AG10803 (cell line): ENCODE results near the gene OBSCN.
"Not testable (repeated sequence)": the region's sequence is repeated elsewhere in the genome, so short reads cannot be mapped to it uniquely, and the experiment has no call there.

Experiments used
- DNase-seq: peaks from one replicate; pipeline ENCODE4 v3.0.0; 2010; ENCODE audit warnings: low read depth
- H3K4me3 ChIP-seq: 2 replicates; pipeline ENCODE4 v1.5.1; 2011; ENCODE audit warnings: mild to moderate bottlenecking, low read length, control low read depth
- TF ChIP-seq, protein P1 (sequence below): conservative IDR thresholded peaks from 2 replicates; pipeline ENCODE4 v1.5.1; 2011; ENCODE audit warnings: mild to moderate bottlenecking, low read length, control low read depth, inconsistent platforms

Gene OBSCN

DNA sequence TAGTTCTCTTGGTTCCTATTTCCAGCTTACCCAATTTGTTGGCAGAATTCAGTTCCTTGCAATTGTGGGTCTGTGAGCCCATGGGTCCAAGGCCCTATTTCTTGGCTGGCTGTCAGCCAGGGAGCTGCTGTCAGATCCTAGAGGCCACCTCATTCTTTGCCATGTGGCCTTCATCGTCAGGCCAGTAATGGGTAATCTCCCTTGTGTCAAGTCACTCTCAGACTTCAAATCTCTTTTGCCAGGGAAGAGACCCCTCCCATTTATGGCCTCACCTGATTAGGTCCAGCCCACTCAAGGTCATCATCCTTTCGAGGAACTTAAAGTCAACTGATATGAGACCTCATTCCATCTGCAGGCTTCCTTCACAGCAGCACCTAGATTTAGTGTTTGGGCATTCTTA is 17.9 kb downstream of the OBSCN start:
- no peak for DNase-seq
- TF ChIP-seq, protein P1, sequence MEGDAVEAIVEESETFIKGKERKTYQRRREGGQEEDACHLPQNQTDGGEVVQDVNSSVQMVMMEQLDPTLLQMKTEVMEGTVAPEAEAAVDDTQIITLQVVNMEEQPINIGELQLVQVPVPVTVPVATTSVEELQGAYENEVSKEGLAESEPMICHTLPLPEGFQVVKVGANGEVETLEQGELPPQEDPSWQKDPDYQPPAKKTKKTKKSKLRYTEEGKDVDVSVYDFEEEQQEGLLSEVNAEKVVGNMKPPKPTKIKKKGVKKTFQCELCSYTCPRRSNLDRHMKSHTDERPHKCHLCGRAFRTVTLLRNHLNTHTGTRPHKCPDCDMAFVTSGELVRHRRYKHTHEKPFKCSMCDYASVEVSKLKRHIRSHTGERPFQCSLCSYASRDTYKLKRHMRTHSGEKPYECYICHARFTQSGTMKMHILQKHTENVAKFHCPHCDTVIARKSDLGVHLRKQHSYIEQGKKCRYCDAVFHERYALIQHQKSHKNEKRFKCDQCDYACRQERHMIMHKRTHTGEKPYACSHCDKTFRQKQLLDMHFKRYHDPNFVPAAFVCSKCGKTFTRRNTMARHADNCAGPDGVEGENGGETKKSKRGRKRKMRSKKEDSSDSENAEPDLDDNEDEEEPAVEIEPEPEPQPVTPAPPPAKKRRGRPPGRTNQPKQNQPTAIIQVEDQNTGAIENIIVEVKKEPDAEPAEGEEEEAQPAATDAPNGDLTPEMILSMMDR: no peak

DNA sequence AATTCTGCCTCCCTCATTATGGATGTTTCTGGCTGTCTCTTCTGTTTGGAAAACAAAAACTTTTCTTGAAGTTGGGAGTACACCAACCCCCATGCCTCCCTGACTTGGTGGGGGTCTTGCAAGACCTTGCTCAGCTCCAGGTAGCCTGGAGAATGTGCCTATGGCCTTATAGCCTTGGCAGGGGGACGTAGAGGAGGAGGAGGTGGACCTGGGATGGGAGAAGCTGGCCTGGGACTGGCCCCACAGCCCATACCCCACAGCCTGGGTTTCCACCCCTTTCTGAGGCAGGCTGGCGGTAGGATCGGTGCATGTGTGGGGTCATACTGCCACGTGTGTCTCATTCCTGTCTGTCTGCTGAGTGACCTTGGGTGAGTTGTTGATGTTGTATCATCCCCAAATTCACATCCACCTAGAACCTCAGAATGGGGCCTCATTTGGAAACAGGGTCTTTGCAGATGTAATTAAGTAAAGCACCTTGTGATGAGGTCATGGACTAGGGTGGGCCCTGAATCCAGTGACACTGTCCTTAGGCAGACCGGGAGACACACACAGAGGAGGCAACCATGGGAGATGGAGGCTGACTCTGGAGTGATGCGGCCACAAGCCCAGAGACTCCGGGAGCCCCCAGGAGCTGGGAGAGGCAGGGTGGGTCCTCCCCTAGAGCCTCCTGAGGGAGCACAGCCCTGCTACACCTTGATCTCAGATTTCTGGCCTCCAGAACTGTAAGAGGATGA is 18.5 kb downstream of the OBSCN start:
- no peak for DNase-seq
- H3K4me3 ChIP-seq: no peak overlapping the region
- TF ChIP-seq, protein P1: no peak

More for the DNA sequence above, 17.9 kb downstream of the OBSCN start:
- no peak overlapping the region for H3K4me3 ChIP-seq

DNA sequence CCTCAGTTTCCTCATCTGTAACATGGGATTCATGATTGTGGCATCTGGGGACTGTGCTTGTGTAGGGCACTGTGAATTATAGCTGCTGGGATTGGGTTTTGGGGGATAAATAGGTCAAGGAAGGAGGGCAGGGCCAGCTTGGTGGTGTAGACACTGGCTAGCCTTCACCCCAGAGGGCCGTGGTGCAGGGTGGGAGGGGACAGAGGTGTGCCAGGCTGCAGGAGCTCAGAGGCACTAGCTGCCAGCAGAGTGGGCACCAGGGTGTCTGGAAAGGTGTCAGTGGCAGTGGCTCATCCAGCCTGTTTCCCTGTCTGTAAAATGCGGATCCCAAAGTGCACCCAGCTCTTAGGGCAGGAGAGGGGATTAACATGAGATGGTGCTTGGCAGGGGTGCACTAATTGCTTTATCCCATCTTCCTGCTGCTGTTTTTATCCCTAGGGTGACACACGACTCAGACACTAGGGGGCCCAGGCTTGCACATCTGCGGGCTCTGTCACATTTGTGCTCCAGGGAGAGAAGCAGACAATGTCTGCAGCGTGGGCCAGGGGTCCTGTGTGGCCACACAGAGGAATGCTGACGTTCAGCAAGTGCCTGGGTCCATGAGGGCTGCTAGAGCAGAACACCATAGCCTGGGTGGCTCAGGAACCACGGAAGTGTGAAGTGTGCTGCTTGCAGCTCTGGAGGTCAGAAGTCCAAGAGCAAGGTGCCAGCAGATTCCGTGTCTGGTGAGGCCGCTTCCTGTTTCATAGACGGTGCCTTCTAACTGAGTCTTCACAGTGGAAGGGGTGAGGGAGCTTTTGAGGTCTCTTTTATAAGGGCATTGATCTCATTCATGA is 19.3 kb downstream of the OBSCN start:
- DNase-seq: peak; percentile 34
- H3K4me3 ChIP-seq: no peak overlapping the region
- TF ChIP-seq, protein P1: peak; percentile 30

DNA sequence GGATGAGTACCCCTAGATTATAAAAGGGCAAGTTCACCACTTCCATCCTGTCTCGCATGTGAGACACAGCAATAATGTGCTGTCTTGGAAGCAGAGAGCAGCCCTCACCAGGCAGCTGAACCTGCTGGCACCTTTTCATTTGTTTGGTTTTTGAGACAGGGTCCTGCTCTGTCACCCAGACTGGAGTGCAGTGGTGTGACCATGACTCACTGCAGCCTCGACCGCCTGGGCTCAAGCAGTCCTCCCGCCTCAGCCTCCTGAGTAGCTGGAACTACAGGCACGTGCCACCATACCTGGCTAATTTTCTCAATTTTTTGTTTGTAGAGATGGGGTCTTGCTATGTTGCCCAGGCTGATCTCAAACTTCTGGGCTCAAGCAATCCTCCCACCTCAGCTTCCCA is 20.3 kb downstream of the OBSCN start:
- H3K4me3 ChIP-seq, DNase-seq: not testable (repeated sequence)

DNA sequence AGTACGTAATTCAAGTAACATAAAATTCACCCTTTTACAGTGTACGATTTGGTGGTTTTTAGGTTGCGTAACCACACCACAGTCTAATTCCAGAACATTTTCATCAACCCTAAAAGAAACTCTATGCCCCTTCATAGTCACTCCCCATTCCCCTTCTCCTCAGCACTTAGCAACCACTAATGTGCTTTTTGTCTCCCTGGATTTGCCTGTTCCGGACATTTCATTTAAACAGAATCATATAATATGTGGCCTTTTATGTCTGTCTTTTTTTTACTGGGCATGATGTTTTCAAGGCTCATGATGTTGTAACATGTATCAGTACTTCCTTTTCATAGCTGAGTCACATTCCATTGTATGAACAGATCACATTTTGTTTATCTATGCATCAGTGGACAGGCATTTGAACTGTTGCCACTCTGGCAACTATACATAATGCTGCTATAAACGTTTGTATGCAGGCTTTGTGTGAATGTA is 20.8 kb downstream of the OBSCN start:
- peak; percentile 88 for DNase-seq
- no peak overlapping the region for H3K4me3 ChIP-seq

DNA sequence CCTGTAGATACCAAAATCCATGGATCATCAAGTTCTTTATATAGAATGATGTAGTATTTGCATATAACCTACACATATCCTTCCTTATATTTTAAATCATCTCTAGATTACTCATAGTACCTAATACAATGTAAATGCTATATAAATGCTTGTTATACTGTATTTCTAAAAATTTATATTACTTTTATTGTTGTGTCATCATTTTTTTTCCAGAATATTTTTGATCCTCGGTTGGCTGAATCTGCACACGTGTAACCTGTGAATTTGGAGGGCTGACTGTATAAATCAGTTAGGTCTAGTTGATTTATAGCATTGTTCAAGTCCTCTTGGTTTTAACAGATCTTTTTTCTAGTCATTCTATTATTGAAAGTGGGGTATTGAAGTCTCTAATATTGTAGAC is 23.3 kb downstream of the OBSCN start:
- H3K4me3 ChIP-seq: no peak overlapping the region
- TF ChIP-seq, protein P1: no peak
- no peak for DNase-seq

More for the DNA sequence above, 20.8 kb downstream of the OBSCN start:
- TF ChIP-seq, protein P1: no peak

DNA sequence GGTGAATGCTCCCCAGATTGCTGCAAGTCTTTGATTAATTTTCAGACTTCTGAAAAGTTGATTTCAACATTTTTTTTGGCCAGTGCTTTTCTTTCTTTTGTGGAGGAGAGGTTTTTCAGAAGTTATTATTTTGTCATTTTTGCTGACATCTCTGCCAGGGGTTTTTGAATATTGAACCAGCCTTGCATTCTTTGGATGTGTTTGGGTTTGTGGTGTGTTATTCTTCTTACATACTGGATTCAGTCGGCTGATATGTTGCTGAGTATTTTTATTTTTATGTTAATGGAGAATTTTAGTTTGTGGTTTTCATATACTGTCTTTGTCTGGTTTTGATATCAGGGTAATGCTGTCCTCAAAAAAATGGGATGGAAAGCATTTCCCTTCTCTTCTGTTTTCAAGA is 25.3 kb downstream of the OBSCN start:
- H3K4me3 ChIP-seq: no peak overlapping the region
- TF ChIP-seq, protein P1: no peak
- no peak for DNase-seq
